GM23248 (cell line): ENCODE data around the gene ZNF280C.

ENCODE experiments used
- EZH2 ChIP-seq: fragments of 200-600 bp; sonication (generic); IDR thresholded peaks from 2 replicates; pipeline ENCODE4 v1.6.1; 2018; ENCODE audit warnings: antibody characterized with exemption, mild to moderate bottlenecking; ENCODE audit not compliant: insufficient read depth, poor library complexity, severe bottlenecking
- EZH2phosphoT487 ChIP-seq: fragments of 200-600 bp; sonication (generic); IDR thresholded peaks from 2 replicates; pipeline ENCODE4 v1.6.1; 2018; ENCODE audit warnings: antibody characterized with exemption, moderate library complexity, mild to moderate bottlenecking, low read depth; ENCODE audit not compliant: insufficient read depth

DNA sequence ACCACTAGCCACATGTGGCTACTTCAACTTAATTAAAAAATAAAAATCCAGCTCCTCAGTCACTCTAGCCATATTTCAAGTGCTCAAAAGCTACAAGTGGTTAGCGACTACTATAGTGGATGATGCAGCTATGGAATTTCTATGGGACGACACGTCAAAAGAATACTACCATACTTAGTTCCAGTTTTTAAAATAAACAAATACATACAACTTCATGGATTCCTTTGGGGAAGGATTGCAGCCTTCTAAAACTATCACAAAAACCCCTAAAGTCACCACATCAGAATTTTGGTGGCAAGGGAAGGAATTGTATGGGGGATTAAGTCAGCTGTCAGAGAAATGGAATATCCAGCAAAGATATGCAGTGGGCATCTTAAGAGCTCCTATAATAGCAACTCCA is 6.5 kb downstream of the ZNF280C start:
- TF ChIP-seq EZH2, result no peak
- no peak for TF ChIP-seq EZH2phosphoT487
